Neural progenitor cell (in vitro differentiated cells): Measurements from ENCODE around the gene SNAP29. TPM values are rescaled to one million over a fixed set of nuclear protein-coding genes. Genes with fewer than 3 reads are reported as not detected.

Source experiments
- DNase-seq: peaks from one replicate; pipeline ENCODE4 v3.0.0-alpha.2; 2016; ENCODE audit warnings: low spot score
- H2AFZ ChIP-seq: fragments of 200-600 bp; sonication (generic); replicated peaks from 2 replicates; pipeline ENCODE4 v1.6.1; 2016; ENCODE audit warnings: antibody characterized with exemption
- H3F3A ChIP-seq: fragments of 200-600 bp; sonication (generic); 2 replicates; pipeline ENCODE4 v1.6.1; 2016; ENCODE audit warnings: antibody characterized with exemption, low read depth
- H3K27ac ChIP-seq: fragments of 200-600 bp; sonication (generic); 2 replicates; pipeline ENCODE4 v1.5.1; 2016; ENCODE audit warnings: mild to moderate bottlenecking
- H3K27me3 ChIP-seq: fragments of 200-600 bp; sonication (generic); 2 replicates; pipeline ENCODE4 v1.6.1; 2016; ENCODE audit warnings: mild to moderate bottlenecking, moderate library complexity
- H3K36me3 ChIP-seq: fragments of 200-600 bp; sonication (generic); 2 replicates; pipeline ENCODE4 v1.5.1; 2016
- H3K4me1 ChIP-seq: fragments of 200-600 bp; sonication (generic); 2 replicates; pipeline ENCODE4 v1.6.1; 2016; ENCODE audit warnings: mixed run types
- H3K4me2 ChIP-seq: fragments of 200-600 bp; sonication (generic); 2 replicates; pipeline ENCODE4 v1.6.1; 2016
- H3K4me3 ChIP-seq: fragments of 200-600 bp; sonication (generic); 2 replicates; pipeline ENCODE4 v1.5.1; 2016
- H3K79me2 ChIP-seq: fragments of 200-600 bp; sonication (generic); 2 replicates; pipeline ENCODE4 v1.6.1; 2016; ENCODE audit warnings: low read depth
- H3K9ac ChIP-seq: fragments of 200-600 bp; sonication (generic); 2 replicates; pipeline ENCODE4 v1.6.1; 2016
- H3K9me3 ChIP-seq: fragments of 200-600 bp; sonication (generic); 2 replicates; pipeline ENCODE4 v1.5.1; 2016; ENCODE audit warnings: low read depth
- H4K20me1 ChIP-seq: fragments of 200-600 bp; sonication (generic); 2 replicates; pipeline ENCODE4 v1.6.1; 2016; ENCODE audit warnings: low read depth
- H3K27ac Mint-ChIP-seq: 3 replicates; pipeline ENCODE4 v1.8.0; 2021; ENCODE audit warnings: mixed read lengths
- H3K27me3 Mint-ChIP-seq: 2 replicates; pipeline ENCODE4 v1.8.0; 2022; ENCODE audit warnings: low read depth, mild to moderate bottlenecking, inconsistent platforms, moderate library complexity, mixed read lengths; ENCODE audit not compliant: insufficient read depth
- H3K36me3 Mint-ChIP-seq: 3 replicates; pipeline ENCODE4 v1.8.0; 2021; ENCODE audit warnings: mixed read lengths
- H3K4me1 Mint-ChIP-seq: 3 replicates; pipeline ENCODE4 v1.8.0; 2021; ENCODE audit warnings: mixed read lengths
- H3K4me3 Mint-ChIP-seq: 3 replicates; pipeline ENCODE4 v1.8.0; 2021; ENCODE audit warnings: mild to moderate bottlenecking, moderate library complexity, mixed read lengths
- H3K9me3 Mint-ChIP-seq: 3 replicates; pipeline ENCODE4 v1.8.0; 2020; ENCODE audit warnings: mixed read lengths
- CTCF ChIP-seq: fragments of 200-600 bp; sonication (generic); IDR thresholded peaks from 2 replicates; pipeline ENCODE4 v1.5.1; 2017; ENCODE audit warnings: antibody characterized with exemption, mild to moderate bottlenecking
- EZH2 ChIP-seq: fragments of 200-600 bp; sonication (generic); IDR thresholded peaks from 2 replicates; pipeline ENCODE4 v1.6.1; 2017; ENCODE audit warnings: antibody characterized with exemption, mild to moderate bottlenecking, moderate library complexity
- EZH2phosphoT487 ChIP-seq: fragments of 200-600 bp; sonication (generic); IDR thresholded peaks from 2 replicates; pipeline ENCODE4 v1.6.1; 2017; ENCODE audit warnings: antibody characterized with exemption
- total RNA-seq: library from RNA; depleted of rRNA; stranded (reverse); fragments of >200 nt; gene quantifications from 2 replicates; pipeline ENCODE4 v1.2.3, GENCODE V29; 2015; ENCODE audit warnings: low replicate concordance

SNAP29 gene
- total RNA-seq, 1 donor from 2014 or later, result 5.6 TPM

DNA sequence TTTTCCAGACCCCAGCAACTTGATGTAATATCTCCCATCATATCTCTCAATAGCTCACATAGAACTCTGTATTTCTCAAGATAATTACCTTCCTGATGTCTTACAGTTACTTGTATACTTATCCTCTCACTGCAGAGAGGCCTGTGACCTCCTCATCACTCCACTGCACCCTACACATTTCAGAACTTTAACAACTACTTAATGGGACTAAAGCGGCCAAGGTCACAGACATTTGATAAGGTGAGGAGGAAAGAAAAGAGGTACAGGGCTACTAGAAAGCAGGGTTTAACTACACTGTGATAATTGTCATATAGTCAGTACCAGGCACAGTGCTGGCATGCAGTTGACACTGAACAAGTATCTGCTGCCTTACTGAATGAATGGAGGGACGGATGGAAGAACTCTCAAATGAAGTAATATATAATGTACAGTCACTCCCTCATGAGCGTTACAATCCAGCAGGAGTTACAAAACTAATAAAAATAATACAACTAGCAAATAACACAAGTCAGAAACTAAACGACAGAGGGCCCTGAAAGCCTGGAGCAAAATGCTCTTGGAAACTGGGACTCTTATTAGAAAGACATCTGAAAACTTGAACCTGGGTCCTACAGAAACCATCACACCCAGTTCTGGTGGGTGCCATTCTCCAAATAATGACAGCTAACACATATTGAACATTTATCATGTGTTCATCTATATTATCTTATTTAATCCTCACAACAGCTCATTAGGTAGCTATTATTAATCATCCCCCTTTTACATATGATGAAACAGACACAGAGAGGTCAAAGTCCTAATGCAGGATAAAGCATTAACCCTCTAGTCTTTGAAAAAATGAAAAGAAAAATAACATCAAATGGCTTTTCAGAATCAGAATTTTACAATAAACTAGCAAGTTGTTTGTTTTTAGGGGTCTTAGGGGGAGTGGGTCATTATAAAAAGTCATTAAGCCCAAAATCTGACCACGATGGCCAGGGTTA, 14.5 kb upstream of the SNAP29 start:
- no peak overlapping the region for H3K9ac ChIP-seq
- no peak for DNase-seq
- no peaks in the 10 kb centered on the region for H3K9me3 ChIP-seq
- H3K4me3 ChIP-seq, result no peak overlapping the region
- no peaks in the 10 kb centered on the region for H4K20me1 ChIP-seq
- no peaks in the 10 kb centered on the region for H3K27me3 ChIP-seq
- H3K36me3 Mint-ChIP-seq, result no peaks in the 10 kb centered on the region
- no peak overlapping the region for H3K27ac Mint-ChIP-seq
- H3K4me1 Mint-ChIP-seq, result no peaks in the 10 kb centered on the region
- peaks cover 45% of the 10 kb centered on the region for H3K79me2 ChIP-seq
- no peak overlapping the region for H3K4me3 Mint-ChIP-seq
- H2AFZ ChIP-seq, result no peak overlapping the region
- H3K27me3 Mint-ChIP-seq, result peaks cover 2% of the 10 kb centered on the region
- H3K4me1 ChIP-seq, result no peaks in the 10 kb centered on the region
- no peaks in the 10 kb centered on the region for H3K36me3 ChIP-seq
- no peak overlapping the region for H3K4me2 ChIP-seq
- TF ChIP-seq CTCF (no peak), EZH2phosphoT487 (no peak), EZH2 (no peak)
- H3K9me3 Mint-ChIP-seq, result no peaks in the 10 kb centered on the region
- H3F3A ChIP-seq, result no peaks in the 10 kb centered on the region
- no peak overlapping the region for H3K27ac ChIP-seq

DNA sequence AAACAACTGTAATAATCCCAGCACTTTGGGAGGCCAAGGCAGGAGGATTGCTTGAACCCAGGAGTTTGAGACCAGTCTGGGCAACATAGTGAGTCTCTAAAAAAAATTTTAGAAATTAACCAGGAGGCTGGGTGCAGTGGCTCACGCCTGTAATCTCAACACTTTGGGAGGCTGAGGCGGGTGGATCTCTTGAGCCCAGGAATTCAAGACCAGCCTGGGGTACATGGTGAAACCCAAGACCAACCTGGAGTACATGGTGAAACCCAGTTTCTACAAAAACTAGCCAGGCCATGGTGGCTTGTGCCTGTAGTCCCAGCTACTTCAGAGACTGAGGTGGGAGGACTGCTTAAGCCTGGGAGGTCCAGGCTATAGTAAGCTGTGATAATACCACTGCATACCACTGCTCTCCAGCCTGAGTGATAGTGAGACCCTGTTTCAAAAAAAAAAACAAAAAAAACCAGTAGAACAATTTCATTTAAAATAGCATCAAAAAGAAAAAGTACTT, 11.4 kb upstream of the SNAP29 start:
- Histone ChIP-seq H4K20me1 (no peaks in the 10 kb centered on the region), H3K4me2 (no peak overlapping the region), H3K27ac (no peak overlapping the region), H3K9me3 (no peaks in the 10 kb centered on the region), H2AFZ (no peak overlapping the region), H3K27me3 (no peaks in the 10 kb centered on the region), H3K9ac (no peak overlapping the region), H3K4me3 (no peak overlapping the region), H3F3A (no peaks in the 10 kb centered on the region), H3K4me1 (no peaks in the 10 kb centered on the region), H3K79me2 (peaks cover 58% of the 10 kb centered on the region), H3K36me3 (no peaks in the 10 kb centered on the region)
- H3K36me3 Mint-ChIP-seq, result no peaks in the 10 kb centered on the region
- no peak for DNase-seq
- peaks cover 2% of the 10 kb centered on the region for H3K27me3 Mint-ChIP-seq
- H3K4me1 Mint-ChIP-seq, result peaks cover 2% of the 10 kb centered on the region
- H3K9me3 Mint-ChIP-seq, result no peaks in the 10 kb centered on the region
- TF ChIP-seq EZH2phosphoT487 (no peak), CTCF (no peak), EZH2 (no peak)
- H3K27ac Mint-ChIP-seq, result no peak overlapping the region
- H3K4me3 Mint-ChIP-seq, result no peak overlapping the region

GRCh38 chr22:20852076-20852475, 6.7 kb upstream of the SNAP29 start:
- Histone ChIP-seq H3K9ac (no peak overlapping the region), H3K4me3 (no peak overlapping the region), H3K27ac (no peak overlapping the region), H3K4me2 (no peak overlapping the region), H3K9me3 (no peaks in the 10 kb centered on the region), H3K27me3 (no peaks in the 10 kb centered on the region), H3K79me2 (peaks cover 88% of the 10 kb centered on the region), H2AFZ (no peak overlapping the region), H3K36me3 (no peaks in the 10 kb centered on the region), H3K4me1 (peaks cover 10% of the 10 kb centered on the region), H4K20me1 (peaks cover 16% of the 10 kb centered on the region), H3F3A (no peaks in the 10 kb centered on the region)
- DNase-seq, result no peak
- TF ChIP-seq EZH2, result no peak
- no peak for TF ChIP-seq CTCF
- no peak for TF ChIP-seq EZH2phosphoT487
- Mint-ChIP-seq H3K27me3 (no peaks in the 10 kb centered on the region), H3K27ac (no peak overlapping the region), H3K4me3 (no peak overlapping the region), H3K36me3 (no peaks in the 10 kb centered on the region), H3K9me3 (no peaks in the 10 kb centered on the region), H3K4me1 (peaks cover 14% of the 10 kb centered on the region)
